Measurements from ENCODE around the gene DNAH14. TPM values are rescaled to one million over a fixed set of nuclear protein-coding genes. Genes with fewer than 3 reads are reported as not detected.
A peak's percentile ranks its signal among the peaks of the same experiment; 100 is the strongest.

DNAH14 gene
- total and polyA plus RNA-seq, 7 donors, result 0.07 to 1.8 (median 0.82) TPM; not detected in 2

DNA sequence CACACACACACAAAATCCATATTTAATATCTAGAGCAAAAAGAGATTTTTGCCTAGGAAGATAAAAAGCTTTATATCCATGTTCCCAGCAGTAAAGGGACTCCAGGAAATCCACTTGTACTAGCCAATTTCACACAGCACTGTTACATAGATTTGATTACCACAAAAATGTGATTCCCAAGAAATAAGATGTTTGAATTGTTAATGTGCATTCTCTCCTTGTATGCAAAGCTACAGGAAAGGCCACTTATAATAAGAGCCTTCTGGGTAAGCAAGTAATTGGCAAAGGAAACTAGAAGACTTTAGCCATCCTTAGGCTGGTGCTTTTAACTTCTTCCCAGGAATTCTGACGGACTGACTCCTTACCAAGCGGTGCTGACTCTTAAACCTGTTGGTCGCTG lies 409.1 kb downstream of the DNAH14 start:
- TF ChIP-seq, protein P1, sequence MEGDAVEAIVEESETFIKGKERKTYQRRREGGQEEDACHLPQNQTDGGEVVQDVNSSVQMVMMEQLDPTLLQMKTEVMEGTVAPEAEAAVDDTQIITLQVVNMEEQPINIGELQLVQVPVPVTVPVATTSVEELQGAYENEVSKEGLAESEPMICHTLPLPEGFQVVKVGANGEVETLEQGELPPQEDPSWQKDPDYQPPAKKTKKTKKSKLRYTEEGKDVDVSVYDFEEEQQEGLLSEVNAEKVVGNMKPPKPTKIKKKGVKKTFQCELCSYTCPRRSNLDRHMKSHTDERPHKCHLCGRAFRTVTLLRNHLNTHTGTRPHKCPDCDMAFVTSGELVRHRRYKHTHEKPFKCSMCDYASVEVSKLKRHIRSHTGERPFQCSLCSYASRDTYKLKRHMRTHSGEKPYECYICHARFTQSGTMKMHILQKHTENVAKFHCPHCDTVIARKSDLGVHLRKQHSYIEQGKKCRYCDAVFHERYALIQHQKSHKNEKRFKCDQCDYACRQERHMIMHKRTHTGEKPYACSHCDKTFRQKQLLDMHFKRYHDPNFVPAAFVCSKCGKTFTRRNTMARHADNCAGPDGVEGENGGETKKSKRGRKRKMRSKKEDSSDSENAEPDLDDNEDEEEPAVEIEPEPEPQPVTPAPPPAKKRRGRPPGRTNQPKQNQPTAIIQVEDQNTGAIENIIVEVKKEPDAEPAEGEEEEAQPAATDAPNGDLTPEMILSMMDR (IDR thresholded peaks at IDR 0.05), result no peak
- 86 to 89% (median 88%) methylated on average over 3 of the region's 3 CpGs for WGBS, 3 donors

DNA sequence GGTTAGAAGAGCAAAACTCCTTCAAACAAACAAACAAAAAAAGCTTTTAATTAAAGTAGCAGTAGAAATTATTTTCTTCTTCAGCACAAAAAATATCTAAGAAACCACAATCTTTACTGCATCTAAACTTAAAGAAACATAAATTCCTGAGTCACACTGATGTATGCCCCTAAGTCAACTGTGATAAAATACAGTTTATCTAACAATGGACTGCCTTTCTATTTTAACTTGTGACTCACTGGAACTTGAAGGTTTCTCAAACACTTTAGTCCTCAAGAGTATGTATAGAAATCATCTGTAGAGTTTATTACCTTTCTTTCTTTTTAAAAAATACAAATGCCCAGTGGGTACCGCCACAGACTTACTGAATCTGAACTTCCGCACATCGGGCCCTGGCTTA lies 412.2 kb downstream of the DNAH14 start:
- Histone ChIP-seq H3K27me3 (ENCODE audit: insufficient read depth in 3 of 3, low read length in 2 of 3) (no peaks in the 10 kb centered on the region), H3K36me3 (ENCODE audit: insufficient read depth in 1 of 2, low read depth in 1 of 2) (no peaks in the 10 kb centered on the region), H3K27ac (no peak overlapping the region), H3K4me3 (no peak overlapping the region), H3K4me1 (no peaks in the 10 kb centered on the region), H3K9me3 (no peaks in the 10 kb centered on the region)
- WGBS, 3 donors, result 95 to 98% (median 97%) methylated on average over 3 of the region's 3 CpGs
- intact Hi-C loops (cut with DNase I), result no loop called here
- DNase-seq, result no peak
- no peak for ATAC-seq
- TF ChIP-seq, protein P1 (IDR thresholded peaks at IDR 0.05), result no peak

More for the DNA sequence above, 409.1 kb downstream of the DNAH14 start:
- intact Hi-C loops (cut with DNase I), result no loop called here
- Histone ChIP-seq H3K4me1 (no peaks in the 10 kb centered on the region), H3K9me3 (no peaks in the 10 kb centered on the region), H3K36me3 (ENCODE audit: insufficient read depth in 1 of 2, low read depth in 1 of 2) (no peaks in the 10 kb centered on the region), H3K27ac (no peak overlapping the region), H3K27me3 (ENCODE audit: insufficient read depth in 3 of 3, low read length in 2 of 3) (no peaks in the 10 kb centered on the region), H3K4me3 (no peak overlapping the region)
- DNase-seq (no peak), ATAC-seq (no peak)

DNA sequence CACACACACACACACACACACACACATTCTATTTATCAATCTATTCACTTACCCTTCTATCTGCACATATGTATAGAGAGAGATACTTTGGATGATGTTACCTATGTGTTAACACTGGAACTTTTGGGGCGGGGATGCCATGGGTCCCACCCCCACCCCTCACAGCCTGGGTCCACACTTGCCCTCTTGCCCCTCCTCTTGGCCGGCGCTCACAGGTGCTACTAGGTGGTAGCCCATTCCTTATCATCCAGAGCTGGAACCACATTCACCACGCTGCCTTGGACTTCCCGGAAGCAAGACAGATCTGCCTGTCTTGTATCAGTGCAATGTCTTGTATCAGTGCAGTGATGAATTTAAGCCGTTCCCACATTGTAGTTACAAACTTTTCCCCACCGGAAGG lies 413.2 kb downstream of the DNAH14 start:
- Histone ChIP-seq H3K4me3 (no peak overlapping the region), H3K27me3 (ENCODE audit: insufficient read depth in 3 of 3, low read length in 2 of 3) (no peaks in the 10 kb centered on the region), H3K9me3 (no peaks in the 10 kb centered on the region), H3K36me3 (ENCODE audit: insufficient read depth in 1 of 2, low read depth in 1 of 2) (no peaks in the 10 kb centered on the region), H3K4me1 (no peaks in the 10 kb centered on the region), H3K27ac (no peak overlapping the region)
- intact Hi-C loops (cut with DNase I), result no loop called here
- TF ChIP-seq, protein P1 (IDR thresholded peaks at IDR 0.05), result no peak
- DNase-seq (no peak), ATAC-seq (no peak)
- WGBS, 3 donors, result 80 to 89% (median 84%) methylated on average over 7 of the region's 7 CpGs

DNA sequence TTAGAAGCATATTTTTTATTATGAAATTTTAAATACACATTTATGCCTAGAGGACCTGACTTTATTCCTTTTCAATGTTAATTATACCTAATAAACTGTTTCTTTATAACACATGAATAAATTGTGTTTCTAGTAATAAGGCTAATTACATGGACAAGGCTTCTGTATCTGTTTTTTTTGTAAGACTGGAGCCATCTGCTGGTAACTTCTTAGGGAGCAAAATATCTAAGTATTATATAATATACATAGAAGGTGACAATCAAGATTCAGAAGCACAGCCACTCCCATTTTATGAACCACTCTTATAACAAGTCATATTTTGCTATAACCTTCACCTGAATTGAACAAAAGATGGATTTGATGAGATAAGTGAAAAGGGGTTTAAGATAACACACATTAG lies 414.1 kb downstream of the DNAH14 start:
- no peak overlapping the region for H3K4me3 ChIP-seq
- DNase-seq (no peak), ATAC-seq (no peak)
- no peaks in the 10 kb centered on the region for H3K4me1 ChIP-seq
- H3K36me3 ChIP-seq (ENCODE audit: insufficient read depth in 1 of 2, low read depth in 1 of 2), result no peaks in the 10 kb centered on the region
- TF ChIP-seq, protein P1 (IDR thresholded peaks at IDR 0.05), result peak; percentile 18
- no peaks in the 10 kb centered on the region for H3K9me3 ChIP-seq
- no peak overlapping the region for H3K27ac ChIP-seq
- intact Hi-C loops (cut with DNase I), result no loop called here
- no peaks in the 10 kb centered on the region for H3K27me3 ChIP-seq (ENCODE audit: insufficient read depth in 3 of 3, low read length in 2 of 3)

DNA sequence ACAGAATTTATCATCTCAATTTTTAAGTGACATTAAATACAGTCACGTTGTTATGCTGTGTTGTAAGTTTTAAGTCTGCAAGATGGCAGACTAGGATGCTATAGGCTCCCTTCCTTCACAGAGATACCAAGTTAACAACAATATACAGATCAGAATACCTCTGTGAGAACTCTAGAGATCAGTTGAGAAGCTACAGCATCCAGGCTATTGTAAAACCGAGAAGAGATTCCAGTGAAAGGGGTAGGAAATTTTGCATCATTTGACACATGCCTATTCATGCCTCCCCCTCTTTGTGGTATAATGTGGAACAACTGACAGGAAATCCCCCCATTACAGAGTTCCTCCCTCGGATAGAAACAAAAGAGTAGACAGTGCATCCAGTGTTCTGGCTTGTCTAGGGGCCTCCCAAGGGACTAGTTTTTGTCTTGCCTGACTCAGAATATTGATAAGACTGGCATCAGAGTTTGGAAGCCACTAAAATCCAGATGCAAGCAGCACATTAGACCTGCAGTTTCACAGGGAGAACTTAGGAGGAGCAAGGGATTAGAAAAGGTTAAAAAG lies 417.7 kb downstream of the DNAH14 start:
- ATAC-seq, result no peak
- DNase-seq, result no peak
- Histone ChIP-seq H3K27me3 (ENCODE audit: insufficient read depth in 3 of 3, low read length in 2 of 3) (no peaks in the 10 kb centered on the region), H3K9me3 (no peaks in the 10 kb centered on the region), H3K27ac (no peak overlapping the region), H3K36me3 (ENCODE audit: insufficient read depth in 1 of 2, low read depth in 1 of 2) (no peaks in the 10 kb centered on the region), H3K4me1 (no peaks in the 10 kb centered on the region), H3K4me3 (no peak overlapping the region)
- TF ChIP-seq, protein P1 (IDR thresholded peaks at IDR 0.05), result no peak
- WGBS, 3 donors, result 41 to 46% (median 43%) methylated on average over 3 of the region's 3 CpGs
- intact Hi-C loops (cut with DNase I), result no loop called here

Data from psoas muscle (tissue), 8 donors.